OCI-M2 (cell line): ENCODE measurements around the gene VARS2.
A peak's percentile ranks its signal among the peaks of the same experiment; 100 is the strongest.
"Not testable (repeated sequence)": the region's sequence is repeated elsewhere in the genome, so short reads cannot be mapped to it uniquely, and the experiment has no call there.

Experiments used
- DNase-seq: peaks from one replicate; lab custom pipeline; 2025; ENCODE audit not compliant: unreplicated experiment; lab: John Stamatoyannopoulos, UW

Gene VARS2

DNA sequence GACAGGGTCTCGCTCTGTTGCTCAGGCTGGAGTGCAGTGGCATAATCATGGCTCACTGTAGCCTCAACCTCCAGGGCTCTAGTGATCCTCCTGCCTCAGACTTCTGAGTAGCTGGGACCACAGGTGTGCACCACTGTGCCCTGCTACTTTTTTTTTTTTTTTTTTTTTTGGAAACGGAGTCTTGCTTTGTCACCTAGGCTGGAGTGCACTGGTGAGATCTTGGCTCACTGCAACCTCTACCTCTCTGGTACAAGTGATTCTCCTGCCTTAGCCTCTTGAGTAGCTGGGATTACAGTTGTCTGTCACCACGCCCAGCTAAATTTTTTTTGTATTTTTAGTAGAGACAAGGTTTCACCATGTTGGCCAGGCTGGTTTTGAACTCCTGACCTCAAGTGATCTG, 13.0 kb downstream of the VARS2 start:
- DNase-seq: not testable (repeated sequence)

DNA sequence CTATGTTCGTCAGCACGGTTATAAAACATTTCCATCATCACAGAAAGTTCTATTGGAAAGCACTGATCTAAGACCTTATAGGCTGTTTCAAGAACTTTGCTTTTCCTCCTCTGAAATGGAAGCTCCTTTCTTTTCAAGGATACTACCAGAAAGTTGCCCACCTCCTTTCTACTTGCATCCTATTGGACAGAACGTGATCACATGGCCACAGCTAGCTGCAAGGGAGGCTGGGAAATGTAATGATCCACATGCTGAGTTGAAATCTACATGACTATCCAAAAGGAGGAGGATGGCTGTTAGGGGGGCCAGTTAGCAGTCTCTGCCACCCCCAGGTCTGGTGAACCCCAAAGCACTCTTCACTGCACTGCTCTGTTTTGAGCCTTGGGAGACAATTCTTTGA, 14.6 kb downstream of the VARS2 start:
- no peak for DNase-seq

DNA sequence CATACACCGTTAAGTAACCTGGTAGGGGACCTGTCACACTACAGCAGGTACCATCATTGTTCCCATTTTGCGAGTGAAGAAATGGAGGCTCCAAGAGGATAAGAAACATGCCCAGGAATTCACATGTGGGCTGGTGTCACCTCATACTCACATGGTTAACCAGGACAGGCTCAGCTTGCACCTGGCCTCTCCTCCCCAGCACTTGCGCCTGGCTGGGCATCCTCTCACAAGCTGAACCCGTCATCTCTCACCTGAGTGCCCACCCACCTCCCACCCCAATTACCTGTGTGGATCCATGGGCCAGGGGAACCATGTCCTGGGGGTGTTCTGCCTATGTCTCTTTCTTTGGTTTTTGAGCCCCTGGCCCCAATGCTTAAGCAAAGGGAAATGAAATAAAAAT, 16.5 kb downstream of the VARS2 start:
- no peak for DNase-seq

DNA sequence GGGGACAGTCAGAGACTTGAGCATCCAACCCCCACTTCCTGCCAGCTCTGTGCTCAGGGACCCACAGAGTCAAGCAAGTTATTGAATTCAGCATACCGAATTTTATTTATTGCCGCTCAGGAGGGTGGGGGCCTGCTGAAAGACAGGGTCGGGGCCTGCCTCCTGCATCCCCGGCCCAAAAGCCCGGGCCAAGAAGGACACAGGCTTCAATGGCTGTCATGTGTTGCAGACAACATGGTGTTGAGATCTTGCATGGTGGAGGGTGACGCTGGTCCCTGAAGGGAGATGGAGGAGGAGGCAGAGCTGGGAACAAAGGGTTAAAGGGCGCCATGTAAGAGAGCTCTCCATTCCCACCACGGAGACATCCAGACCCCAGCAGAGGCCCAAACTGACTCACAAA, 17.2 kb downstream of the VARS2 start:
- no peak for DNase-seq

DNA sequence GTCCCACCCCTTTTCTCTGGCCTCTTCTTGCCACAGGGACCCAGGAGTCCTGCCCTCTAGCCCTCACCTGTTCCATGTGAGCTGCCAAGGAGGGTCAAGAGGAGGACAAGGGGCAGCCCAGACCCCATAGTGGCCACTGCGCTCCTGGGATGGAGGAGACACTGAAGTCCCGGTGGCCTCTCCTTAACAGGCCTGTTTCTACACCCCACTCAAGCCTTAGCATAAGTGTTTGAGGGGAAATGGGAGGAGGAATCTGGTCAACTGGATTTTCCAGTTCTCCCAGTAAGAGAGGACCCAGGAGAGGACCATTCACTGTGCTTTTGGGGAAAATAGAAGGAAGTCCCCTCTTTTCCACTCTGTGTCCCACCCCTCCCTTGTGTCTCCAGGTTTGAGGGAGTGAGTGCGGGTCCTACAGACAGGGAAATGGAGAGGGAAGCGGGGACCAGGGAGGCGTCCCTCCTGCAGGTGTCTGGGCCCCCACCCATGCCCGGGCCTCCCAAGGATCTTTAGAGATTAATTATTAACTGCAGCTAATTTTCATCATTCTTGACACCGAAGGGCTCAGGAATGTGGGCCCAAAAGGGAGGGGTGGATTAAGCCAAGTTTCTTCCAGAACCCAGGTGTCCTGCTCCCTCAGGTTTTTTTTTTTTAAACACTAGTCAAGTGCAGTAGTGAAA, 18.1 kb downstream of the VARS2 start, which contains the start of gene SFTA2:
TSS of gene SFTA2 (minus strand) at position 202 of the 677 bp plus-strand sequence. CDS start at position 128, 74 bp downstream.
- no peak for DNase-seq

DNA sequence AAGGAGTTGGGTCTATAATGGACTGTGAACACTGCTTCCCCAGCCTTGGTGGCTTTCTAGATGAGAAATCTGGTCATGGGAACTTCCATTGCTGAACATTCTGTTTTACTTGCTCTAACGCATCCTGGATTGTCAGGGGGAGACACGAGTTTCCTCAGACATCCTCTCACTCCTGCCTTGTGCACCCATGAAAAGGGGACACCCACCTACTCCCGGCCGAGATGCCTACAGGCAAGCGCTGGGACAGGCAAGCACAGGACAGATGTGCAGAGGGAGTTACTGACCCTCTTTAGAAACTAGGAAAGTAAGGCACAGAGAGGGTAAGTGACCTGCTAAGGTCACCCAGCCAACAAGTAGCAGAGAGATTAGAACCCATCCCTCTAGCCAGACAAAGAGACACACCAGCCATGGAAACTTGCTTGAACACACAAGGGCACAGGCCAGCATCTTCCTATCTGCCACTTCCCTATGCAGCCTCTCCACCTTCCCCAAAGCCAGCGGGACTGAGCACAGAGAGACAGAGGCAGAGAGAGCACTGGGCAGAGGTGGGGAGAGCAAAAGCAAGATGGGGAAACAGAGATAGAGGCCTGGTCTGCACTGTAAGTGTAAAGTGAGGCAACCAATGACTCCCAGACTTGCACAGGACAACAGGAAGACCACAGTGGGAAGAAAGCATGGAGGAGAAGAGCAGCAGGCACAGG, 18.8 kb downstream of the VARS2 start:
- DNase-seq: no peak

DNA sequence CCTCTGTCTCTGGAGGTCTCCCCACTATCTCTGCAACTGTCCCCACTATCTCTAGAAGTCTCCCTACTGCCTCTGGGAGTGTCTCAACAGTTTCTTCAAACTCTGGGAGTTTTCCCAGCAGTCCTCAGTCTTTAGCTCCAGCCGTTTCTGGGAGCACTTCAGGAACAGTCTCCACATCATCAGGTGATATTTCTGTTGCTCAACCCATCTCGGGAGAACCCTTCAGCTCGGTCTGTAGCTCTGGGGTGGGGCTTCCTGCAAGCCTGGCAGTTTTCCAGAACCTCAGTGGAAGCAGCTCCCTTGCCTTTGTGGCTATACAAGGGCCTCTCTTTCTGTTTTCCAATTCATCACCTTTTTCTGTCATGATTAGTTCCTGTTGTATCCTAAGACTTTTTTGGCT, 21.0 kb downstream of the VARS2 start:
- no peak for DNase-seq

DNA sequence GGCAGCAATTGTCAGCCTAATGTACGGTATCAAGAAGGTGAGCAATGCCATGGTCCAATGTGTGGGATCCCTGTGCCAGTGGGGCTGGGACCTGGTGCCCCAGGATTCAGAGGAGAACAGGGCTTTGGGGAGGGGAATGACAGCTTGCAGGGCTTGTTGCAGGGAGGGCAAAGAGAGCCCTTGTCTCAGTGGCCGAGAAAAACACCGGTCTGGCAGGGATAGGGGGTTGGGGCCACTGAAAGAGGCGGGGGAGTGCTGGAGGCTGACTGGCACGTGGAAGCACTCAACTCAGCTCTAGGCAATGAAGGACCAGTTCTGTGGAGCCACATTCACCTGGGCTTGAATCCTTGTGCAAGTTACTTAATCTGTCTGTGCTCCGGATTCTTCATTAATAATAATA, 23.2 kb downstream of the VARS2 start:
- no peak for DNase-seq

DNA sequence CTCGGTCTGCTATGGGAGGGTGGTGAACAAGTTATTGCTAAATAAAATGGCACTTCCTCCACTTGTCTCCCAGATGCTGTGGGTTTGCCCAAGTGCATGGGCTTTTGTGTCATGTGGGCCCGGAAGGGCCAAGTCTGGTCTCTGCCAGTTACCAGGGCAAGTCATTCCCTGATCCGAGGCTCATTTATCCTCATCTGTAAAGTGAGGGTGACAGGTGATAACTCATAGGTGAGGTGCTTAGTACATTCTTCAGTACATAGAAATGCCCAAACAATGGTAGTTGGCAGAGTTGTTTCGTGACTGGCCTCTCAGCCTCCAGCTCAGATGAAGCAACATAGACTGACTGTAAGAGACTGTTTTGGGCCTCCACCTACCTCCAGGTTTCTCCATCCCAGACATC, 24.7 kb downstream of the VARS2 start:
- DNase-seq: no peak

DNA sequence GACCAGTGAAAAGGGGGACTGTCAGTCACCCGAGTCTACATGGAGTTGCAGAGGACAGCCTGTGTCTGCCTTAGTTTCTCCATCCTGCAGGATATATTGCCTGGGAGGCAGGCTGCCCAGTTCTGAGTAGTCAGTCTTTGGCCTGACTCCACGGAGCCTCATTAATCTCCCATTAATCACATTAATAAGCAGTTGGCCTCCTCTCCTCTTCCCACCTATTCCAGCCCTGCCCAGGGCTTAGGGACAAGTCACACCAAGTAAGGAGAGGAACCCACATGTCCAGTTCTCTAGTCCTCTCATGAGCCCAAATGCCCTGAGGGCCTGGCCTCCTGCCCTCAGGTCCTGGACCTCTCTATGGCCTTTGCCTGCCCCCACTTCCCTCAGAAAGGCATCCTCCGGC, 25.4 kb downstream of the VARS2 start:
- DNase-seq: no peak

DNA sequence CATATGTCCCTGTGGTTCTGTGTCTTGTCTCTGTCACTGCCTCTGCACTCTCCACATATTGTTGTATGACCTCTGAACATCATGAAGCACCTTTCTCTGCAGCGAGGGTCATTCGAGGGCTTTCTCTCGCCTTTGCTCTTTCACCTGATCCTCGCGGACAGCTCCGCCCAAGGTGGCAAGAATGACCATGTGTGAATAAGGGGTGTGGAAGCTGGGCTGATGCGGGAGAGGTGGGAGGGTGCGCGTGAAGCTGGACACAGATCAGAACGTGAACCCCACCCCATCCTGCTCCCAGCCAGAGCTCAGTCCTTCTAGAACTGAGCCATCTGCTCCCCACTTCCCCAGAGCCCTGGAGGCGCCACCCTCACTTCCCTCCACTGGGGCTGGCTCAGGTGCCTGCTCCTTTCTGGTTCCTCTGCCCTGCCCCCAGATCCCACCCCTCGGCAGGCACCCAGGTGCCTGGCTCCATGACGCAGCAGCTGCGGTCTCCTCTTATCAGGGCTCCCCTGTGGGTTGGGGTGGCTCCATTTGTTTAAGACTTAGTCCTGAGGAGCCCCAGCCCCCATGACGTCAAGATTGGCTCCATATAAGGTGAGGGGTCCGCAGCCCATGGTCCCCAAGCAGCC, 26.4 kb downstream of the VARS2 start, which contains the start of gene MUCL3:
TSS of gene MUCL3 (plus strand) at position 613 of the 626 bp plus-strand sequence. CDS start 27 bp downstream, outside the sequence.
- DNase-seq: no peak

DNA sequence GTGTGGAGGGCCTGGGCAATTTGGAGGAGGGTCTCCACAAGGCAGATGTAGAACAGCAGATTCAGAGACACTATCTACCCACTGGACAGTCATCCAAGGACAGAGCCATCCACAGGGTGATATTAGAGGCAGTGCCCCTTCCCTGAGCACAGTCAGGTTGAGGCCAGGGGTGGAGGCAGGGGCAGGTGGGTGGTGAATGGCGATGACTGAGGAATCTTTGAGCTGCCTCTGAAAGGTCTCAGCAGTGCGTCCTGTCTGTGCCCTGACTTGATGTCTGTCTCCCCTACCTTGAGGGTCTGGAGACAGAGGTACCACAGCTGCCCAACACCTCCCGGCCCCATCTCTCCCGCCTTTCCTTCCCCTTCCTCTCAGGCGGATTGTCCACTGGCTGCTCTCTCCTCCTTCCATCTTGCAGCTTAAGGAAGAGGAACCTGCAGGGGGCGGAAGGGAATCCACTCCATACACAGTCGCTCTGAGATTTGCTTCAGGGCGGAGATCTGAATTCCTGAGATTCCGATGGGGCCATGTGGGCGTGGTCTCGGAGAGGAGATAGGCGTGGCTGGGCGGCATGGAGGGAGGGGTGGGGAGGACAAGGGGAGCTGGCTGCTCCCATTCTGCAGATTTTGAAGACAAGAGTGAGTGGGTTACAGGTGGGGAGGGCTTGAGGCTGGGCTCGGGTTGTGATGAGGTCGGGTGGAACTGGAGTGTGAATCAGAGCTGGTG, 28.5 kb downstream of the VARS2 start:
- no peak for DNase-seq

DNA sequence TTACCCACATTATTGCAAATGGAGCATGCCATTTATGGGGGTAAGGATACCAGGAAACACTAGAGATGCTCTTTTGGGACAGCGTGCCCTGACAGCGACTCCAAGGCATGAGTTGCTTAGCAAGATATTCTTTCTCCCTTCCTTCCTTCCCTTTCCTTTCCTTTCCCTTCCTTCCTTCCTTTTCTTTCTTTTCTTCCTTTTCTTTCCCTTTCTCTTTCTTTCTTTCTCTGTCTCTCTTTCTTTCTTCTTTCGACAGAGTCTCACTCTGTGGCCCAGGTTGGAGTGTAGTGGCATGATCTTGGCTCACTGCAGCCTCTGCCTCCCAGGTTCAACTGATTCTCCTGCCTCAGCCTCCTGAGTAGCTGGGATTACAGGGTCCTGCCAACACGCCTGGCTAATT, 30.0 kb downstream of the VARS2 start:
- no peak for DNase-seq

DNA sequence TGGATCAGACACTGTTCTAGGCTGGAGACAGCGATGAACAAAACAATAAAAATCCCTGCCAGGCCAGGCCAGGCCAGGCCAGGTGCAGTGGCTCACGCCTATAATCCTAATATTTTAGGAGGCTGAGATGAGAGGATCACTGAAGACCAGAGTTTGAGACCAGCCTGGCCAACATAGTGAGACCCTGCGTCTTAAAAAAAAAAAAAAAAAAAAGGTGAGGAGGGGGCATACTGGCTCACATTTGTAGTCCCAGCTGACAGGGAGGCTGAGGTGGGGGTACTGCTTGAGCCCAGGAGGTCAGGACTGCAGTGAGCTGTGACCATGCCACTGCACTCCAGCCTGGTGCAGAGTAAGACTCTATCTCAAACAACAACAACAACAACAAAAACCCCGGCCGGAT, 31.2 kb downstream of the VARS2 start:
- DNase-seq: no peak

DNA sequence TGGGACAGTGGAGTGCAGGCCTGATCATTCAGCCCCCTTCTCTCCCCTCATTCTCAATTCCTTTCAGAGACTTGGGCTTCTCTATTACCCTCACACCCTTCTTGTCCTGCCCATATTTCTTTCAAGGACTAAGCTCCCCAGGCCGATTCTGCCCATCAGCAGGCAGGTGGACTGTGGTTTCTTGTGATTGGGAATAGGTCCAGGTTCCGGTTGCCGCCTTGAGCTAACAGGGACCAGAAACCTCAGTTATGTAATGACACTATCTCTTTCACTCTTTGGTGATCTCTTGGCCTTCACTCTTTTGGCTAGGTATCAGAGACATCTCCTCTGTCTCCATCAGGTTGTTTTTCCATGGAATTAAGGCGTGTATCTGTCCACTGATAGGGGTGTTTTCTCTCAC, 33.2 kb downstream of the VARS2 start:
- no peak for DNase-seq

DNA sequence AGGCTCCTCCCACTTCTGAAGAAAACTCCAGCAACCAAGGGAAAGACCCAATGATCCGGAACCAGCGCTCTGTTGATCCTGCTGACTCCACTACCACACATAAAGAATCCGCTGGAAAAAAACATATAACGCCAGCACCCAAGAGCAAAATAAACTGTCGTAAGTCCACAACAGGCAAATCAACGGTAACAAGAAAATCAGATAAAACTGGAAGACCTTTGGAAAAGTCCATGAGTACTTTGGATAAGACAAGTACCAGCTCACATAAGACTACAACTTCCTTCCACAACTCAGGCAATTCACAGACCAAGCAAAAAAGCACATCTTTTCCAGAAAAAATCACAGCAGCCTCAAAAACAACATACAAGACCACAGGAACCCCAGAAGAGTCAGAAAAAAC, 34.8 kb downstream of the VARS2 start:
- DNase-seq: no peak

DNA sequence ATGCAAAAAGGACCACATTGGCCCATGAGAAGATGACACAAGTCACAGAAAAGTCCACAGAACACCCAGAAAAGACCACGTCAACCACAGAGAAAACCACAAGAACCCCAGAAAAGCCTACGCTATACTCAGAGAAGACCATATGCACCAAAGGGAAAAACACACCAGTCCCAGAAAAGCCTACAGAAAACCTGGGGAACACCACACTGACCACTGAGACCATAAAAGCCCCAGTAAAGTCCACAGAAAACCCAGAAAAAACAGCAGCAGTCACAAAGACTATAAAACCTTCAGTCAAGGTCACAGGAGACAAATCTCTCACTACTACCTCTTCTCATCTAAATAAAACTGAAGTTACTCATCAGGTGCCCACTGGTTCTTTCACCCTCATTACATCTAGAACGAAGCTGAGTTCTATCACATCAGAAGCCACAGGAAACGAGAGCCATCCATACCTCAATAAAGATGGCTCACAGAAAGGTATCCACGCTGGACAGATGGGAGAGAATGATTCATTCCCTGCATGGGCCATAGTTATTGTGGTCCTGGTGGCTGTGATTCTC, 38.0 kb downstream of the VARS2 start:
- DNase-seq: no peak

DNA sequence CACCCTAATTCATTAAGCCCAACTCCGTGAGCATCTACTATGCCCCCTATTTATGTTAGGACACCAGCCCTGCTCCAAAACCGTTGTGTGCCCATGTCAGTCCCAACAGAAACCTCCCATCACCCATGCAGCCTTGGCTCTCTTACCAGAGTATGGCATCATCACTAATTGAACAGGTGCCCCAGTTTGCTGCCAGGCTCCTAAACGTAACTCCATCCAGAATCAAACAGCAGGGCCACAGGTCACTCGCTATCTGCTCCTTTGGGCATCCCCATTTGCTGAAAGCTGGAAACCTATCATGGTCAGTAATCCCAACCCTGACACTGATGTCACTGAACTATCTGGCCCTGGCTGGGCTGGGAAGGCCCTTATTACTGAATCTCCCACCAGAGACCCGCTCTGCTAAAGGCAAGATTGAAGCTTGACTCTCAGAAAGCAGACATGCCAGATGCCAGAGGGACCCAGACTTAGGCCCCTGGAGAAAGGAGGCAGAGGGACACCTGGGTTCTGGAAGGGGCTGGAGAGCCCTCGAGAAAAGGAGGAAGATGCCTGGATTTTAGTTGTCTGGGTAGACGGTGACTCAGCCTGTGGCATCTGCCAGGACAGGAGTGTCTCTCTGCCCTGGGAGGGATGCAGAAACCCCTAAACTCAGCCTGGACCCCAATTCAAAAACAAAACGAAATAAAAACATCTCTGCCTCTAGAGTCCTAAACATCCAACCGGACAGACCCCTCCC, 40.8 kb downstream of the VARS2 start:
- no peak for DNase-seq

DNA sequence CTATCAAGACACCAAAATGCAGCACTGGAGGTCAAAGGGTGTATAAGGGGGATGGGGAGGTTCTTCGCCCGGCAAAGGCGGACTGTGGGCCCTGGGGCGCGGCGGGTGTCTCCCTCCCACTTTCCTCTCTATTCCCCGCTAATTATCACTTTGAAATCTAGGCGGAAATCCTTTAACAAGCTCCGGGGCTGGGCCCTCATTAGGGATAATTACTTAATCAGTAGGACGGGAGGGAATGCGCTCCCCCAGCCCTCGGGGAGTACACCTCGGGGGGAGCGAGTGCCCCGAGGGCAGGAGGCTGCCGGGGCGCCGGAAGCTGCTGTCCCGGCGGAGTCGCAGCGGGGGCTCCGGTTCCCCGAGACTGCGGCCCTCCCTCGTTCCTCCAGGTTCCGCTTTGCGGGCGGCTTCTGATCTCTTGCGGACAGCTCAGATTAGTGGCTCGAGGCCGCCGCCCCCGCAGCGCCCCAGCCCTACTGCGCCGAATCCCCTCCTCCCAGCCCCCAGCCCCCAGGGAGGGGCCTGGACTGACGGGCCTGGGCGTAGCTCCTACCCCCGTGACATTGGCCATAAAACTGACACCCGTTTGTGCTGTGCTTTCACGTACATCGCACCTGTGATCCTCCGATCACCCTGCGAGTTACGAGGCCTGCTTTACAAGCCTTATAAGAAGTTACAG, 41.5 kb downstream of the VARS2 start:
- DNase-seq: peak; percentile 69

DNA sequence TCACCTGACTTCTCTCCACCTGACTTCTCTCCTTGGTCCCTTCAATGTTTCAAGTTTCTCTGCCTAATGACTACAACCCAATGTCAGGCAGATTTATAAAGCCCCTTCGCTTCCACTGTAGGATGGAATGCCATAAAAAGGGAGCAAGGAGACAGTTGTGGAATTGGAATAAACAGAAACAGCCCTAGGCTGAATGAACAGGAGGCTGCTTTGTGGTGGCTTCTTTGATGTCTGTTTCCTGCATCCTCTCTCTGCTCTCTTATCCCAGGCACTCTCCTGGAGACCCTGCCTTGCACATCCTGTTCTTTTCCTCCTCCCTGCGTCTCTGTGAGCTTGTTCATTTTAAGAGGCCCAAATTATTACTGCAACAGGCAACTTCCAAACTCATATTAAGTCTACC, 43.7 kb downstream of the VARS2 start:
- no peak for DNase-seq
